ENCODE measurements around the gene SIN3A.

The SIN3A gene

DNA sequence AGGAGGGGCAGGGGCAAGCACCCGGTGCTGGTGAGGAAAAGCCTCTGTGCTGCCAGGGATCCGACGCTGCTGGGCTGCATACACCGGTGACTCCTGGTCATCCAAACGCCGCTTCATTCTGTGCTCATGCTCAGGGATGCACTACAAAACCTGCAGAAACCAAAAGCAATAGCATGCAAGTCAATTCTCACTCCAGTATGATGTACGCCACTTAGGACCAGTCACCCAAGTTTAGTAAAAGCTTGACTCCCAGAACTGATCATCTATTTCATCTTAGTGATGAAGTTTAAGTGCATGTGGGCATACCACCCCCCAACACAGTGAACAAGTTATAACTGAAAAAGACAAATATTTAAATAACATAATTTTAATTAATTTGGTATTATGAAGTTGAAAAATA lies 21.2 kb downstream of the SIN3A start:
- Histone ChIP-seq H3K9me3 (ENCODE audit: control insufficient read depth, low read length) (no peaks in the 10 kb centered on the region), H3K4me3 (ENCODE audit: insufficient read depth, low read depth, low read length) (no peak overlapping the region), H3K27me3 (ENCODE audit: control insufficient read depth, insufficient read depth, low read length, poor library complexity, severe bottlenecking) (no peaks in the 10 kb centered on the region), H3K4me1 (ENCODE audit: control insufficient read depth, insufficient read depth, low read length) (no peaks in the 10 kb centered on the region), H3K27ac (ENCODE audit: insufficient read depth, low read depth, low read length, poor library complexity, severe bottlenecking) (no peak overlapping the region), H3K36me3 (ENCODE audit: control insufficient read depth, insufficient read depth, low read length) (peaks cover 11% of the 10 kb centered on the region)
- 96 to 97% methylated on average over 7 of the region's 7 CpGs for WGBS, 2 experiments

- no peak overlapping the region for H3K4me3 ChIP-seq (ENCODE audit: insufficient read depth, low read depth, low read length)
- H3K36me3 ChIP-seq (ENCODE audit: control insufficient read depth, insufficient read depth, low read length), result peaks cover 11% of the 10 kb centered on the region
- H3K4me1 ChIP-seq (ENCODE audit: control insufficient read depth, insufficient read depth, low read length), result no peaks in the 10 kb centered on the region
- no peaks in the 10 kb centered on the region for H3K9me3 ChIP-seq (ENCODE audit: control insufficient read depth, low read length)
- H3K27ac ChIP-seq (ENCODE audit: insufficient read depth, low read depth, low read length, poor library complexity, severe bottlenecking), result no peak overlapping the region
- 91 to 93% methylated on average over 3 of the region's 3 CpGs for WGBS, 2 experiments
- H3K27me3 ChIP-seq (ENCODE audit: control insufficient read depth, insufficient read depth, low read length, poor library complexity, severe bottlenecking), result no peaks in the 10 kb centered on the region
Observed at GRCh38 chr15:75428152-75428551, 23.3 kb downstream of the SIN3A start.

GRCh38 chr15:75425966-75426500 lies 25.5 kb downstream of the SIN3A start:
- 93 to 96% methylated on average over 2 to 3 of the region's 3 CpGs for WGBS, 2 experiments

DNA sequence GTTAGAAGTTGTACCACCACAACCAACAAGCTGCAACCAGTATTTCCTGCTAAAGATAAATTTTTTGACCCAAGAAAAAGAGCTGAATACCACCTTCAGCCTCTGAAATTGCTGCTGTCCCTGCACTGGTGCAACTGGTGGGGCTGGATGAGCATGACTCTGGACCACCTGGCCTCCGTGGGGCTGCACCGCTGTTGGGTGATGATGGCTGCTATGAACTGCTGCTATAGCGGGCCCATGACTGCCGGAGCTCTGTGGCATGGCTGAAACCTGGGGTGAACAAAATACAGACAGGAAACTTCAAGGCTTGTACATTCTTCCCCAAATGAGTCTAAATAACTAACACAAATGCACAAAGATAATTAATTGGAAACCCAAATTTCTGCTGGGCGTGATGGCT lies 28.9 kb downstream of the SIN3A start:
- H3K9me3 ChIP-seq (ENCODE audit: control insufficient read depth, low read length), result no peaks in the 10 kb centered on the region
- no peak overlapping the region for H3K27ac ChIP-seq (ENCODE audit: insufficient read depth, low read depth, low read length, poor library complexity, severe bottlenecking)
- no peak overlapping the region for H3K4me3 ChIP-seq (ENCODE audit: insufficient read depth, low read depth, low read length)
- WGBS, 2 experiments, result 94 to 98% methylated on average over 5 of the region's 5 CpGs
- no peaks in the 10 kb centered on the region for H3K27me3 ChIP-seq (ENCODE audit: control insufficient read depth, insufficient read depth, low read length, poor library complexity, severe bottlenecking)
- H3K36me3 ChIP-seq (ENCODE audit: control insufficient read depth, insufficient read depth, low read length), result peaks cover 22% of the 10 kb centered on the region
- no peaks in the 10 kb centered on the region for H3K4me1 ChIP-seq (ENCODE audit: control insufficient read depth, insufficient read depth, low read length)

More at GRCh38 chr15:75425966-75426500, 25.5 kb downstream of the SIN3A start:
- Histone ChIP-seq H3K27me3 (ENCODE audit: control insufficient read depth, insufficient read depth, low read length, poor library complexity, severe bottlenecking) (no peaks in the 10 kb centered on the region), H3K4me3 (ENCODE audit: insufficient read depth, low read depth, low read length) (no peak overlapping the region), H3K9me3 (ENCODE audit: control insufficient read depth, low read length) (no peaks in the 10 kb centered on the region), H3K4me1 (ENCODE audit: control insufficient read depth, insufficient read depth, low read length) (no peaks in the 10 kb centered on the region), H3K27ac (ENCODE audit: insufficient read depth, low read depth, low read length, poor library complexity, severe bottlenecking) (no peak overlapping the region), H3K36me3 (ENCODE audit: control insufficient read depth, insufficient read depth, low read length) (peaks cover 29% of the 10 kb centered on the region)

GRCh38 chr15:75420698-75421097 lies 30.8 kb downstream of the SIN3A start:
- Histone ChIP-seq H3K27me3 (ENCODE audit: control insufficient read depth, insufficient read depth, low read length, poor library complexity, severe bottlenecking) (no peaks in the 10 kb centered on the region), H3K4me1 (ENCODE audit: control insufficient read depth, insufficient read depth, low read length) (no peaks in the 10 kb centered on the region), H3K36me3 (ENCODE audit: control insufficient read depth, insufficient read depth, low read length) (peaks cover 22% of the 10 kb centered on the region), H3K9me3 (ENCODE audit: control insufficient read depth, low read length) (no peaks in the 10 kb centered on the region), H3K4me3 (ENCODE audit: insufficient read depth, low read depth, low read length) (no peak overlapping the region), H3K27ac (ENCODE audit: insufficient read depth, low read depth, low read length, poor library complexity, severe bottlenecking) (no peak overlapping the region)

DNA sequence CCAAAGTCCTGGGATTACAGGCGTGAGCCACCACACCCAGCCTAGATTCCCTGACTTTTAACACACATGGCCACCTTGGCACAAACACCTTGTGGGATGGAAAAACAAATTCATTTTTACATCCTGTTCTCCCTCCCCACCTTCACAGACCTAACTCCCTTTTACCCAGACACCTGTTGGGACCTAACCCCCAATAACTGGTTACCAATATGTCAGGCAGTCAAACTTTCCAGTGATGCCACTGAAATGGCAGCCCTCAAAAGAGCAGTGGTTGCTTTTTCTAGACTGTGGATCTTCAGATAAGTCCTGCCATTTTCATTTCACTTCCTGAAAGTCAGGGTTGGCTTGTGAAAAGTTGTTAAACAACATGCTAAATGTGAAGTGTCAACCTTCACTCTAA lies 34.9 kb downstream of the SIN3A start:
- 93 to 97% methylated on average over 1 of the region's 1 CpG for WGBS, 2 experiments
- no peak overlapping the region for H3K27ac ChIP-seq (ENCODE audit: insufficient read depth, low read depth, low read length, poor library complexity, severe bottlenecking)
- peaks cover 32% of the 10 kb centered on the region for H3K36me3 ChIP-seq (ENCODE audit: control insufficient read depth, insufficient read depth, low read length)
- H3K9me3 ChIP-seq (ENCODE audit: control insufficient read depth, low read length), result no peaks in the 10 kb centered on the region
- no peaks in the 10 kb centered on the region for H3K4me1 ChIP-seq (ENCODE audit: control insufficient read depth, insufficient read depth, low read length)
- no peak overlapping the region for H3K4me3 ChIP-seq (ENCODE audit: insufficient read depth, low read depth, low read length)
- no peaks in the 10 kb centered on the region for H3K27me3 ChIP-seq (ENCODE audit: control insufficient read depth, insufficient read depth, low read length, poor library complexity, severe bottlenecking)

GRCh38 chr15:75410196-75410595 lies 41.3 kb downstream of the SIN3A start:
- no peak overlapping the region for H3K27ac ChIP-seq (ENCODE audit: insufficient read depth, low read depth, low read length, poor library complexity, severe bottlenecking)

DNA sequence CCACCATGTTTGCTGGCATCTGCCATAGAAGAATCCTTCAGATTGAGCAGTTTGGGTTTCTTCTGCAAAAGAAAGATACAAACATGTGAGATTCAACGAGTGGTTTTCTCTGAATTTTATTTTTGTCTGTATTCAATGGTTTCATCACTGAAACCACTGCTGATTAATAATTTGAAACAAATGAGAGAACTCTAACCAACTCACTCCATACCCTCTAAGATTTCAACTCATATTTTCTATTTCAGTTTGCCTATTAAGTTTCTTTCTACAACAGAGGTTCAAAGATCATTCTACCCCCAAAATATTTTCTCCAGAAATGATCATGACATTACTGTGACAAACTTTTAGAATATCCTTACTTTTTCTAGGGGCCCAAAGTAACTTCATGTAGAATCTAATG lies 44.4 kb downstream of the SIN3A start:
- Histone ChIP-seq H3K9me3 (ENCODE audit: control insufficient read depth, low read length) (no peaks in the 10 kb centered on the region), H3K4me1 (ENCODE audit: control insufficient read depth, insufficient read depth, low read length) (no peaks in the 10 kb centered on the region), H3K36me3 (ENCODE audit: control insufficient read depth, insufficient read depth, low read length) (peaks cover 78% of the 10 kb centered on the region), H3K27me3 (ENCODE audit: control insufficient read depth, insufficient read depth, low read length, poor library complexity, severe bottlenecking) (no peaks in the 10 kb centered on the region), H3K4me3 (ENCODE audit: insufficient read depth, low read depth, low read length) (no peak overlapping the region), H3K27ac (ENCODE audit: insufficient read depth, low read depth, low read length, poor library complexity, severe bottlenecking) (no peak overlapping the region)
- 92 to 100% methylated on average over 1 of the region's 1 CpG for WGBS, 2 experiments

More at GRCh38 chr15:75410196-75410595, 41.3 kb downstream of the SIN3A start:
- Histone ChIP-seq H3K36me3 (ENCODE audit: control insufficient read depth, insufficient read depth, low read length) (peaks cover 79% of the 10 kb centered on the region), H3K4me1 (ENCODE audit: control insufficient read depth, insufficient read depth, low read length) (no peaks in the 10 kb centered on the region), H3K9me3 (ENCODE audit: control insufficient read depth, low read length) (no peaks in the 10 kb centered on the region), H3K27me3 (ENCODE audit: control insufficient read depth, insufficient read depth, low read length, poor library complexity, severe bottlenecking) (no peaks in the 10 kb centered on the region), H3K4me3 (ENCODE audit: insufficient read depth, low read depth, low read length) (no peak overlapping the region)
- 93 to 96% methylated on average over 6 of the region's 6 CpGs for WGBS, 2 experiments

- Histone ChIP-seq H3K36me3 (ENCODE audit: control insufficient read depth, insufficient read depth, low read length) (peaks cover 78% of the 10 kb centered on the region), H3K27ac (ENCODE audit: insufficient read depth, low read depth, low read length, poor library complexity, severe bottlenecking) (no peak overlapping the region), H3K27me3 (ENCODE audit: control insufficient read depth, insufficient read depth, low read length, poor library complexity, severe bottlenecking) (no peaks in the 10 kb centered on the region), H3K4me3 (ENCODE audit: insufficient read depth, low read depth, low read length) (no peak overlapping the region), H3K9me3 (ENCODE audit: control insufficient read depth, low read length) (no peaks in the 10 kb centered on the region), H3K4me1 (ENCODE audit: control insufficient read depth, insufficient read depth, low read length) (no peaks in the 10 kb centered on the region)
- 99 to 100% methylated on average over 2 of the region's 2 CpGs for WGBS, 2 experiments
Observed at GRCh38 chr15:75403892-75404291, 47.6 kb downstream of the SIN3A start.

DNA sequence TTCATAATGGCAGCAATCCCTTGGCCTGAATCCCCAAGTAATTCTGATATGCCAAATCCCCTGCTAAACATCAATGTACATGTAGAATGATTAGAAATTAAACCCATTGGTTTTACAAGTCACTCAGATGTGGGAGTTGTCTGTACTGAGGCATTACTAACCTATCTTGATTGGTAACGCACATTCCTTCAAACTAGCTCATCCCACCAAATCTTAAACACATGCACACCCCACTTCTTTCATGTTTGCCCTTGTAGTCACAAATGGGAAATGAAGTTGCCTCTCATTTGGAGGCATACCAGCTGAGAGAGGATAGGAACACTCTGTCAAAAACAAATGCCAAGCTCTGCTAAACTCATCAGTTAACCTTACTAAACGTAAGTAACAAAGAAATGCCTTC lies 54.0 kb downstream of the SIN3A start:
- H3K4me3 ChIP-seq (ENCODE audit: insufficient read depth, low read depth, low read length), result no peak overlapping the region
- no peaks in the 10 kb centered on the region for H3K9me3 ChIP-seq (ENCODE audit: control insufficient read depth, low read length)
- H3K4me1 ChIP-seq (ENCODE audit: control insufficient read depth, insufficient read depth, low read length), result no peaks in the 10 kb centered on the region
- H3K36me3 ChIP-seq (ENCODE audit: control insufficient read depth, insufficient read depth, low read length), result peaks cover 65% of the 10 kb centered on the region
- no peak overlapping the region for H3K27ac ChIP-seq (ENCODE audit: insufficient read depth, low read depth, low read length, poor library complexity, severe bottlenecking)
- no peaks in the 10 kb centered on the region for H3K27me3 ChIP-seq (ENCODE audit: control insufficient read depth, insufficient read depth, low read length, poor library complexity, severe bottlenecking)
- WGBS, 2 experiments, result 94 to 98% methylated on average over 2 of the region's 2 CpGs

All from ectodermal cell (in vitro differentiated cells).